ENCODE measurements around the gene SYNPO2.
"Not testable (repeated sequence)": the region's sequence is repeated elsewhere in the genome, so short reads cannot be mapped to it uniquely, and the experiment has no call there.

Gene SYNPO2

DNA sequence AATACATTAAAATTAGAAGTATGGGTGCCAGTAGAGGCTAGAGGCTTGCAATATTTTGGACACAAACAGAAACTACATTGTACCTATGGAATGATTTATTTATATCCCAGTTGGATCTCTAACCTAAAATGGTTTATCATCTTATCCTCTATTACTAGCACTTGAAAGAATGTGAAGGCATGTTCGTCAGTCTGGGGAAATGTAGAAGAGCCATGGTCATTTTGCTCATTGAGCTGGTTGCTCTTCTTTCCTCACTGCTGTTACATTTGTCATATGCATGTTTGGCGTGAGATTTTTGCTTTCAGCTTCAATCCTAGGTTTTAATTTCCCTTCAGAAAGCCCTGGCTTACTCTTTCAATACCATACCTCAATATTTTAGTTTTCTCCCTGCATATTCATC is 164.6 kb downstream of the SYNPO2 start:
- FAIRE-seq, result no peak
- no peak for DNase-seq (ENCODE audit: low spot score)

DNA sequence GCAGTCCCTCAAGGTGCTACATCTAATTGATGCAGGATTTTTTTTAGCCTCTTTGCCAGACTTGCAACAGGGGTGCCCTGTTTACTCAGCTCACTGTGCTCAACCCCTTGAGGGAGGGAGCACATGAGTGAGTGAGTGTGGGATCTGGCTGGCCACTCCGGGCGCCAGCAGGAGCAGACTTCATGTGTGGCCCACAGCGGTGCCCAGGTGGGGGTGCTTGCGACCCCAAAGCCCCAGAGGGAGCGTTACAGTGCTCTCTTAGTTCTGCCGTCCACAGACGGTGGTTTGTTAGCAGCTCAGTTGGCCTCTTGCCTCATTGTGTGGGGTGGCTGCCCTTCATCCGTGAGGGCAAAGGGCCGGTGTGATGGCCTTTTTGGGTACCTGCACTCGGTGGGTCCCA is 165.3 kb downstream of the SYNPO2 start:
- FAIRE-seq, result no peak
- DNase-seq (ENCODE audit: low spot score), result no peak

DNA sequence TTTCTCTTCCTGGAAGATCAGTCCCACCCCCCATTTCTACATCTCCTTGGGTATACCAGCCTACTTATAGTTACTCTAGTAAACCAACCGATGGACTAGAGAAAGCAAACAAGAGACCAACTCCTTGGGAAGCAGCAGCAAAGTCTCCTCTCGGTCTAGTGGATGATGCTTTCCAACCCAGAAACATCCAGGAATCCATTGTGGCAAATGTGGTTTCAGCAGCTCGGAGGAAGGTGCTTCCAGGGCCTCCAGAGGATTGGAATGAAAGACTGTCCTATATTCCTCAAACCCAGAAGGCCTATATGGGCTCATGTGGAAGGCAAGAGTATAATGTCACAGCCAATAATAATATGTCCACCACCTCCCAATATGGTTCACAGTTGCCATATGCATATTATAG is 168.8 kb downstream of the SYNPO2 start:
- no peak for FAIRE-seq
- no peak for DNase-seq (ENCODE audit: low spot score)

DNA sequence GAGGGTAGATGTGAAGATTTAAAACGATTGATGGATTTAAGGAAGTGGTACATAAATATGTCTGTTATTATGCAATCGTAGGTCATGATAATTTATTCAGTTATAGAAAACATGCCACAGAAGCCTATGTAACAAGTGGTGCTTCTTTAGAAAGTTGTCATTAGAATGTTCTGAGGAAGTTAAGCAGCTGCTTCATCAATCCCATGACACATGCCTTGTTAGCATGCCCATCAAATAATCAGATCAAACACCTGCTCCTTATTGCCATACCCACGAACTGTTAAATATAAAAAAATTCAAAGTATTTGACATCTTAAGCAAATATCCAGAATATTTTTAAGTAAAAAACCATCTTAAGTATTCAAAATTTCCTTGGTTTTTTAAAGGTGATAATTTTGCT is 170.6 kb downstream of the SYNPO2 start:
- no peak for DNase-seq (ENCODE audit: low spot score)
- FAIRE-seq, result no peak

DNA sequence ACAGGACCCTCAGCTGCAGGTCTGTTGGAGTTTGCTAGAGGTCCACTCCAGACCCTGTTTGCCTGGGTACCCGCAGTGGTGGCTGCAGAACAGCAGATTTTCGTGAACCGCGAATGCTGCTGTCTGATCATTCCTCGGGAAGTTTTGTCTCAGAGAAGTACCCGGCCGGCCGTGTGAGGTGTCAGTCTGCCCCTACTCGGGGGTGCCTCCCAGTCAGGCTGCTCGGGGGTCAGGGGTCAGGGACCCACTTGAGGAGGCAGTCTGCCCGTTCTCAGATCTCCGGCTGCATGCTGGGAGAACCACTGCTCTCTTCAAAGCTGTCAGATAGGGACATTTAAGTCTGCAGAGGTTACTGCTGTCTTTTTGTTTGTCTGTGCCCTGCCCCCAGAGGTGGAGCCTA is 178.5 kb downstream of the SYNPO2 start:
- DNase-seq (ENCODE audit: low spot score); FAIRE-seq: not testable (repeated sequence)

DNA sequence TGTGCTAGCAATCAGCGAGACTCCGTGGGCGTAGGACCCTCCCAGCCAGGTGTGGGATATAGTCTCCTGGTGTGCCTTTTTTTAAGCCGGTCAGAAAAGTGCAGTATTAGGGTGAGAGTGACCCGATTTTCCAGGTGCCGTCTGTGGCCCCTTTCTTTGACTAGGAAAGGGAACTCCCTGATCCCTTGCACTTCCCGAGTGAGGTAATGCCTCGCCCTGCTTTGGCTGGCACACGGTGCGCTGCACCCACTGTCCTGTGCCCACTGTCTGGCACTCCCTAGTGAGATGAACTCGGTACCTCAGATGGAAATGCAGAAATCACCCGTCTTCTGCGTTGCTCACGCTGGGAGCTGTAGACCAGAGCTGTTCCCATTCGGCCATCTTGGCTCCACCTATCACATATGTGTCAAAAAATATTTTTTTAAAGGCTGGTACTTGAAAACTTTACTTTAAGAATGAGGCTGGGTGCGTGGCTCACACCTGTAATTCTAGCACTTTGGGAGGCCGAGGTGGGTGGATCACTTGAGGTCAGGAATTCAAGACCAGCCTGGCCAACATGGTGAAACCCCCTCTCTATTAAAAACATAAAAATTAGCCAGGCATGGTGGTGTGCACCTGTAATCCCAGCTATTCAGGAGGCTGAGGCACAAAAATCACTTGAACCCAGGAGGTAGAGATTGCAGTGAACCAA is 179.2 kb downstream of the SYNPO2 start:
- FAIRE-seq, result not testable (repeated sequence)

DNA sequence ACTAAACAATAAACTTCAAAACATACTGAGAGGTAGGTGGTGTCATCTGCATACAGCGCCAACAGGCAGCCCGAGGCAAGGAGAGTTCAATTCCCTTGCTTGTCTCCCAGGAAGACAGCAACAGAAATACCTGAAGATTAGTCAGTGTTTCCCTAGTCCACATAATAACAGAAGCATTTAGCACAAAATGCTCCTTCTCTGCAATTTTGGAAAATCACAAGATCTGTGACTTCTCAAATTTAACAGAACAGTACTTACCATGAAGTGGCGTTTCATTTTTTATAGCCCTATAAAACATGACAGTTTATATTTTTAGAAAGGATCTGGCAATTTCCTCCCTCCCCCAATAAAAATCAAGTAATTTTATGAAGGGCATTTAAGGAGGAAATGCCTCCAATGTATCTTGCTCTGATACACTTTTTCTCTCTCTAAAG is 179.9 kb downstream of the SYNPO2 start:
- FAIRE-seq (no peak), DNase-seq (ENCODE audit: low spot score) (no peak)

More for the DNA sequence above, 179.2 kb downstream of the SYNPO2 start:
- DNase-seq (ENCODE audit: low spot score), result not testable (repeated sequence)

DNA sequence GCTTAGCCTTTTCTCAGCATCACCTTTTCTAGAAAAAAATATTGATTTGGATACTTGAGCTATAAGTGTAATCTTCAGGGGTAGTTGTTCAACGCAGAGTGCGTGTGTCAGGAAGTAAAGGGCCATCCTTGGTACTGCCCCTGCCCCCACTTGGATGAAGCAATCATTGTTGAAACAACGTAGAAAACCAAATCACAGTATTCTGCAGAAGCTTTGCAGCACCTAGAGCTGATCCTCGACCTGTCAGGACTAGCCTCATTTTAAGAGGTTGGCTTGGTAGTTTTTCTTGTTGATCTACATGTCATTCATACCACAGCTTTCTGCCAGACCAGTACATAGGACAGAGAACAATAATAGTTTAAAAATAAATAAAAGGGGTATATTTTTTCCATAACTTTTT is 181.6 kb downstream of the SYNPO2 start:
- FAIRE-seq, result no peak
- DNase-seq (ENCODE audit: low spot score), result no peak

DNA sequence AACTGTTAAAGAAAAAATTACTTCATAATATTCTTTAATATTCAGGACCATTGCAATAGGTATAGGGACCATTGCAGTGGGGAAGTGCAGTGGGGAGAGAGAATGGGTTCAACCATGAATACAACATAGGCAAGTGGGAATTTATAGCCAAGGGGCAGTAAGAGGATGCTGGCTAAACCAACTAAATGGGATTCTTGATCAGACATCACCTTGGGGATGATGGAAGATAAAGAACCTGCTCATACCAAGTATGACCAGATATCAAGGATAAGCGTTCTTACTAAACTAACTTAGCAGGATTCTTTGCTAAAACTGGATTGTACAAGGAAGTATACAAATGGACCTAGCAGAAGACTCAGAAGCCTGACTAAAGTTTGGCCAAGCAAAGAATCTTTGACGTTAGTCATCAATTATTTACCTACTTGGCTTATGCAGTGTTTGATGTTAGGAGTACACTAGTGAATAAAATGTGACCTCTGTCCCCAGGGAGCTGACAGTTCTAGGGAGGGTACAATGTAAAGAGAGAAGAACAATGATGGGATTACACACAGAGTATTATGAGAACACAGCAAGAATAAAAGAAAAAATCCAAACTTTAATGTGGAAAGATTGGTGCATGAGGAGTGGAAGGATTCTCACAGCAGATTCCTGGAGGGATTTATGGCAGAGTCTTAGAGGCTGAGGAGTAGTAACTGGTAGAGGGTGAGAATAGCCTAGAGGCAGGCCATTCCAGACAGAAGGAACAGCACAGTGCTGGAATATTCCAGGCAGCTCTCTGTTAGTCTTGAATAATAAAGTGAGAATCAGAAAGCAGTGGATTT is 192.3 kb downstream of the SYNPO2 start:
- DNase-seq (ENCODE audit: low spot score), result no peak
- no peak for FAIRE-seq

DNA sequence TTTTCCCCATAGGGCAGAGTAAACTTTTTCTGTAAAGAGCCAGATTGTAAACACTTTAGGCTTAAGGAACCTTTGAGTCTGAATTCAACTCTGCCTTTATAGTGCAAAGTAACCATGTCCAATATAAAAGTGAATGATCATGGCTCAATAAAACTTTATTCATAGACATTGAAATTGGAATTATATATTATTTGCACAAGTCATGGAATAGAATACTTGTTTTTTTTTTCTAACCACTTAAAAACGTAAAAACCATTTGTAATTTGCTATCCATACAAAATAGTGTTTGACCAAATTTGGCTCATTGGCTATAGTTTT is 192.8 kb downstream of the SYNPO2 start:
- DNase-seq (ENCODE audit: low spot score), result no peak
- FAIRE-seq, result no peak

DNA sequence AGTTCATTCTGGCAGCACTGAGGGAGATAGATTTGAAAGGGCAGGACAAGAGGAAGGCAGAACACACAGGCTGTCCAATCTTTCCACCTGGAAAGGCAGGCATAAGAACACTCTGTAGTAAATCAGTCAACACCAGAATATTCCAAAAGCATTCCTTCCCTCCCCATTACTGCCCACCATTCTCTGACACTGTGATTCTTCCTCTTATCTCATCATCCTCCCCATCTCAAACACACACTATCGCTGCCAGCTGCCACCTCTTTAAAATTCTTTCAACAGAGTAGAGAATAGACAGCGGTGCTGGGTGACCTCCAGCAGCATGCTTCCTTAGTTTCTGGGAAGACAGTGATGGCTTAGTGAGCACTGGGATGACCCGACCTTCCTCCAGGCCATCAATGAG is 193.3 kb downstream of the SYNPO2 start:
- DNase-seq (ENCODE audit: low spot score) (no peak), FAIRE-seq (no peak)

DNA sequence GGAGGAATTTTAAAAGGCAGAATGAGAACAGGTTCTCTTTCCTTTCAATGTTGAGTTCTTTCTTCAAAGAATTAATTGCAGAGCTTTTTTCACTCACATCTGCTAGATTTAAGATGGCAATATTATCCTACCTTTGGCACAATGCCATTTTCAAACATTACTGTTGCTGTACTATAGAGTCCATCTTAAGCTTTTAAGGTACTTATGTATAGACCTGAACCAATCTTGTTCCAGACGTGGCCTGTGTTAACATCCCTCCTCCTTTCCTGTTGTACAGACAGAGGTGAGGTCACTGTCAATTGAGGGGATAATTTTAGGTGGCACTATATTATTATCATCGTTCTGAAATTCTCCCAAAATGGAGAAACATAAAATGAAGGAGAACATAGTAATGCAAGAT is 194.0 kb downstream of the SYNPO2 start:
- DNase-seq (ENCODE audit: low spot score), result no peak
- peak; percentile 48 for FAIRE-seq

DNA sequence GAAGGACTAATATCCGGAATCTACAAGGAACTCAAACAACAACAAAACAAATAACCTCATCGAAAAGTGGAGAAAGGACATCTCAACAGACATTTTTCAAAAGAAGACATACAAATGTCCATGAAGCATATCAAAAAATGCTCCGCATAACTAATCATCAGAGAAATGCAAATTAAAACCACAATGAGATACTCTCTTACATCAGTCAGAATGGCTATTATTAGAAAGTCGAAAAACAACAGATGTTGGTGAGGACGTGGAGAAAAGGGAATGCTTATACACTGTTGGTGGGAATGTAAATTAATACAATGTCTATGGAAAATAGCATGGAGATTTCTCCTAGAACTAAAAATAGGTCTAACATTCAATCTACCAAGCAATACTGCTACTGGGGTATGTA is 195.9 kb downstream of the SYNPO2 start:
- FAIRE-seq, result no peak

DNA sequence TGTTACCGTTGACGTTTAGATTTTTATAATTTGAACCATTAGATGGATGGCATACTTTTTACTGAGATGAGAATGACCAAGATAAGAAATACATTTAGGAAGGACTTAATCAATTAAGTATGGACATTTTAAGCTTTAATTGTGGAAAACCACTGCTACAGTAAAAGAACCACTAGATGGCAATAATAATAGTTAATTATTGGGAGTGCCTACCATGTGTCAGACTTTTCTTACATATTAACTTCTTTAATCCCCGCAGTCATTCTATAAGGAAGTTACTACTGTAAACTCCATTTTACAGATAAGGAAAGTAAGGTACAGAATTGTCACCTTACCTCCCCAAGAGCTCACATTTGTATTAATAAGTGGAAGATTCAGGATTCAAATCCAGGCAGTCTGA is 198.5 kb downstream of the SYNPO2 start:
- DNase-seq (ENCODE audit: low spot score) (no peak), FAIRE-seq (no peak)

More for the DNA sequence above, 195.9 kb downstream of the SYNPO2 start:
- DNase-seq (ENCODE audit: low spot score), result no peak

DNA sequence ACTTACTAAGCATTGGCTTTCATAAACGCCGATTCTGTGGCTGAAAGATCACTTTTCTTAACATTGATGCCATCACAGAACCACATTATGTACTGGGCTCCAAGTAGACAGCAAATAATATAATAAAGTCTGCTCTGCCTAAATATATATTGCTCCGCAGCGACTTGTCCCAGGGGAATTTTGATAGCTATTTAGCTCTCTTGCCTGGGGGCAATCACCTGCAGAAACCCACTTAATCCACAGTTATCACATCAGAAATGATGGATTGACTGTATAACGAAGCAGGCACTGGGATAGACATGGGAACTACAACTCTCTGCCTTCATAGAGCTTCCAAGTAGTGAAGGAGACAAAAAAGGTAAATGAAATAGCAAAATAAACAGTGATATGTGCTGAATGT is 199.0 kb downstream of the SYNPO2 start:
- FAIRE-seq, result no peak

DNA sequence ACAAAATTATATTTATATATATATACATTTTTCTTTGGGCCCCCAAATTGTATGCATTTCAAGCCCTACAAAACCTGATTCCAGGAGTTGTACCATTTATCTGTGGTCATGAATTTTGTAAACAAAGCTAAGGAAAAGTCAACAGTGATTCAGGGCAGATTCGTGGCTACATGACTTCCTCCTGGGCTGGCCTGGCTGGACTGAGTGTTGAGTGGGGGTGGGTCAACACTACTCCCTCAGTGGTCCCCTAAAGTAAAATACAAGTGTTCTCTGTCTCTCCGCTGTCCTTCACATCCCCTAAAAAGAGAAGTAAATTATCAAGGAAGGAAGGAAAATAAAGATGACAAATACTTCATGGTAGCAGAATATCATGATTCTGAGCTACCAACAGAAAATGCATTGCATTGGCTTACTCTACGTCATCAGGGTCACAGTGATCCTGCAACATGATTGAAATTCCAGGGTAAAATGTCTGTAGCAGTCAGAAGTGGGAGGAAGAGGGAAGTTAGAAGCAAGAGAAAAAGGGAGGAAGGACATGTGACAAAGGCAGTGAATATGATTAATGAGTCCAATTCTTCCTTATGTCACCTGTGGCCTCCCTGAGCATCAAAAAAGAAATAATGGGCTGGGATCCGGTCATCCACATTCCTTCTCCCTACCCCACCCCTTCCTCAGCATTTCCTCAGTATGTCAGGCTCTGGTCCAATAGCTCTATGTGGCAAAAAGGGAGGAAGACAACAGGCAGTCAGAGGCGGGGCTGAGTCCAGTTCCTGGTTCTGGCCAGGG is 204.6 kb downstream of the SYNPO2 start:
- FAIRE-seq, result peak; percentile 78
- no peak for DNase-seq (ENCODE audit: low spot score)

More for the DNA sequence above, 199.0 kb downstream of the SYNPO2 start:
- DNase-seq (ENCODE audit: low spot score), result no peak

DNA sequence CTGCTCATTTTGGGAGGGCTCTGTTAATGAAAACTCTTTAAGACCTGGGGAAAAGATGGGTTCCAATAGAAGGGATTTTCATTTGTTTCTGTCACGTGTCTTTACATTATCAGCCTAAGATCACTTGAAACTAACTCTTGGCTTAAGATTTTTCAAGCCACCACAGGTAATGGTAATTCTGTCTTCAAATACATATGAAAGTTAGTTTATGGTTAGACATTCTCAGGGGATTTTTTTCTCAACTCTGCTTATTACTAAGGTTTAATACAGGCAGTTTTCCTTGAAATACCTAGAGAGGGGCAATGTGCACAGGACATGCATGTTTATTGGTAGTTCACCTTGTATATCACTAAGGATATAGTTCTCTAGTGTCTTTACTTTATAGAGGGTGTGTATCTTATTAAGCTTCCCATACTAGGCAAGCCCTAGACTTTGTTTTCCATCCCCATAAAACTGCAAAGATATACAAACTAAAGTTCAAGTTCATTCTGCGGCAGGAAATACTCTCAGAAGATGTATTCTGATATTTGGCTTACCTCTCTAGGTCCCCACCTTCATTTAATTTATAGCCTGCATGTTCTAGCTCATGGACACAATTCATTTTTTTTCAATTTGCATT is 208.7 kb downstream of the SYNPO2 start:
- FAIRE-seq (no peak), DNase-seq (ENCODE audit: low spot score) (no peak)

DNA sequence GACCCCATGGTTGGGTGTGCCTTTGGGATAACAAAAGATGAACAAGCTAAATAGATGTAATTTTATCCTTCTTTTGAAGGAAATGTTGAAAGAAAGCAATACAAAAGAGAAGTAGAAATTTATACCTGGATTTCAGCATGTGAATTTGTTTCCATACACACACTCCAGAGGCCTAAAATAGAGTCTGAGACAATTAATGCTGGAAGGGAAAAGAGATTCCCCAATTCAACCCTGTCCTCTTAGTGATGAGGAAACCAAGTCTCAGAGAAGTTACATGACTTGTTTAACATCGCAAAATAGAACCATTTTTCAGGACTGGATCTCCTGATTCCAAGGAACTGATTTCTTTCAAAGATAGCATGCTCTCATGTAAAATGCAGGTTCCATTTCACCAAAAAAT is 209.7 kb downstream of the SYNPO2 start:
- no peak for FAIRE-seq
- no peak for DNase-seq (ENCODE audit: low spot score)

DNA sequence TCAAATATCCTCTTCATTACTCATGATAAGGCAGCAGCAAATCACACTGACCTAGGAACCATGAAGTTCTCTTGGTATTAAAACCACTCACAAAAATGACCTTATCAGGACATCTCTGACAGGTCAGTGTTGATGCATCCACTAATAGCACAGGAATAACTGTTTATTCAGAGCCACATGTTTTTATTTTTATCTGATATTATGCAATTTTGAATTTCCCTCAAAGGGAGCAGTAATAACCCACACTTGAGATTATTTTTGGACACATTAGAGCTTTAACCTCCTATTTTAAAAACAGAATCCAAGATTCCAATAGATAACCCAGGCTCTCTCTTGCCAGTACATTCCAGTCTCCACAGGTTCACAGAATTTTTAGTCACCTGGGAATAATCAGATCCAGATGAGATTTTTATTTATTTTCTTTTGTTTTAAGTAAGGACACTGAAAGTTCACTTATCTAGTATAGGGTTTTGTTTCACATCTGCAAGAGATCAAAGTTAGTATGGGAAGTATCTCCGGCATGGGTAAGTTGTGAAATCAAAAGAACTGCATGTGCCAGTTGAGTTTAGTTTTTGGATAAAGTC is 210.7 kb downstream of the SYNPO2 start:
- FAIRE-seq, result no peak
- DNase-seq (ENCODE audit: low spot score), result no peak

DNA sequence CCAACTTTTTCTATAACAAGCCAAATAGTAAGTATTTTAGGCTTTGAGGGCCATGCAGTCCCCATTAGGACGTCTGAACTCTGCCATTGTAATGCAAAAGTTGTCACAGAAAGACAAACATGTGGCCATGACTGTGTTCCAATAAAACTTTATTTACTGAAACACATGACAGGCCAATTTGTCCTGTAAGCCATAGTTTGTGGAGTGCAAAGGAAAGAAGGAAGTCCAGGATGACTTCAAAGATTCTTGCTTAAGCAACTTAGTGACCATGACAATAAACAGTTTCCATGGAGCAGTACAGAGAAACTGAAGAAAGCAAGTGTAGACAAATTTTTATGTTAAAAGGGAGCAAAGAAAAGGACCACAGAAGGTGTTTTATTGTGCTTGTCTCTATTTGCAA is 212.0 kb downstream of the SYNPO2 start:
- FAIRE-seq (no peak), DNase-seq (ENCODE audit: low spot score) (no peak)

DNA sequence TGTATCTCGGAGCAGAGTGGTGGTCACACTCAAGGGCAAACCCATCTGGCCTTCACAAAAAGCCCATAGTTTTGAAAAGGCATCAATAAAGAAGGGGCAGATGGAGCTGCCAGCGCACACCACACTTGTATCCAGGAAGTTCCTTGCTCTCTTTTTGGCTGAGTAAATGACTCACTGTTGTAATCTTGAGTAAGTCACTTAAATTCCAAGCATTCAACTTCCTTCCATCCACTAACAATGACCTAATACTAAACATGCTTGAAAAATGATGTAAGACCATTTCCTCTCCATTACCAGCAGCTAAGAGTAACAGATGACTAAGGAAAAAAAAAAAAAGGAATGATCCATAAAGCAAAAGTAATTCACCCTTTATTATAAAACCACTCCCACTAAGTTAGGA is 214.6 kb downstream of the SYNPO2 start:
- FAIRE-seq, result no peak
- DNase-seq (ENCODE audit: low spot score), result peak; percentile 81

Measured in urothelium cell line (cell line).